Measurements from ENCODE around the gene SBK3.

Gene SBK3

DNA sequence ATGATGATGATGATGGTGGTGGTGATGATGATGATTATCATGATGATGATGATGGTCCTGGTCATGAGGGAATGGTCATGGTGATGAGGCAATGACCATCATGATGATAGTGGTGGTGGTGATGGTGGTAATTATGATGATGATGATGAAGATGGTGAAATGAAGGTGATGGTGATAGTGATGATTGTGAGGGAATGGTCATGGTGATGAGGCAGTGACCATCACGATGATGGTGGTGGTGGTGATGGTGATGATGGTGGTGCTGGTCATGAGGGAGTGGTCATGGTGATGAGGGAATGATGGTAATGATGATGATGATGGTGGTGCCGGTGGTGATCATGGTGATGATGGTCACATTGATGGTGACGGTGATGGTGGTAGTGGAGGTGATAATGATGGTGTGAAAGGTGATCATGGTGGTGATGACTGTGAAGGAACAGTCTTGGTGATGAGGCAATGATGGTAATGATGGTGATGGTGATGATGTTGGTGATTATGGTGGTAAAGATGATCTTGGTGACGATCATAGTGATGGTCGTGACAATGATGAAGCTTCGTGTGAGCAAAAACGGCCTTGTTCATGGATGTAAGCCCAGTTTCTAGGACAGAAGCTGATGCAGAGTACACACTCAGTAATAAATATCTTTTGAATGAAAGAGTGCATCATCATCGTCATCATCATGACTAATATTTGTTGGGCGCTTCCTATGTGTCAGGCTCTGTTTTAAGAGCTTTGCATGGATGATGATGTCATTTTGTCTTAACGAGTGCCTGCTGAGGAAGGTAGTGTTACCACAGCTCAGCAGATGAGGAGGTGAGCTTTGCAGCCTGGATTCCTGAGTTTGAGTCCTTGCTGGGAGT, 25.7 kb downstream of the SBK3 start:
- H3K27ac ChIP-seq = peak overlapping the region; percentile 26; the same call in 1 of the 2 replicates
- no peak for TF ChIP-seq ZFX (IDR thresholded peaks at IDR 0.05; ENCODE audit: borderline replicate concordance)
- TF ChIP-seq, protein P1, sequence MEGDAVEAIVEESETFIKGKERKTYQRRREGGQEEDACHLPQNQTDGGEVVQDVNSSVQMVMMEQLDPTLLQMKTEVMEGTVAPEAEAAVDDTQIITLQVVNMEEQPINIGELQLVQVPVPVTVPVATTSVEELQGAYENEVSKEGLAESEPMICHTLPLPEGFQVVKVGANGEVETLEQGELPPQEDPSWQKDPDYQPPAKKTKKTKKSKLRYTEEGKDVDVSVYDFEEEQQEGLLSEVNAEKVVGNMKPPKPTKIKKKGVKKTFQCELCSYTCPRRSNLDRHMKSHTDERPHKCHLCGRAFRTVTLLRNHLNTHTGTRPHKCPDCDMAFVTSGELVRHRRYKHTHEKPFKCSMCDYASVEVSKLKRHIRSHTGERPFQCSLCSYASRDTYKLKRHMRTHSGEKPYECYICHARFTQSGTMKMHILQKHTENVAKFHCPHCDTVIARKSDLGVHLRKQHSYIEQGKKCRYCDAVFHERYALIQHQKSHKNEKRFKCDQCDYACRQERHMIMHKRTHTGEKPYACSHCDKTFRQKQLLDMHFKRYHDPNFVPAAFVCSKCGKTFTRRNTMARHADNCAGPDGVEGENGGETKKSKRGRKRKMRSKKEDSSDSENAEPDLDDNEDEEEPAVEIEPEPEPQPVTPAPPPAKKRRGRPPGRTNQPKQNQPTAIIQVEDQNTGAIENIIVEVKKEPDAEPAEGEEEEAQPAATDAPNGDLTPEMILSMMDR (IDR thresholded peaks at IDR 0.05) = no peak

DNA sequence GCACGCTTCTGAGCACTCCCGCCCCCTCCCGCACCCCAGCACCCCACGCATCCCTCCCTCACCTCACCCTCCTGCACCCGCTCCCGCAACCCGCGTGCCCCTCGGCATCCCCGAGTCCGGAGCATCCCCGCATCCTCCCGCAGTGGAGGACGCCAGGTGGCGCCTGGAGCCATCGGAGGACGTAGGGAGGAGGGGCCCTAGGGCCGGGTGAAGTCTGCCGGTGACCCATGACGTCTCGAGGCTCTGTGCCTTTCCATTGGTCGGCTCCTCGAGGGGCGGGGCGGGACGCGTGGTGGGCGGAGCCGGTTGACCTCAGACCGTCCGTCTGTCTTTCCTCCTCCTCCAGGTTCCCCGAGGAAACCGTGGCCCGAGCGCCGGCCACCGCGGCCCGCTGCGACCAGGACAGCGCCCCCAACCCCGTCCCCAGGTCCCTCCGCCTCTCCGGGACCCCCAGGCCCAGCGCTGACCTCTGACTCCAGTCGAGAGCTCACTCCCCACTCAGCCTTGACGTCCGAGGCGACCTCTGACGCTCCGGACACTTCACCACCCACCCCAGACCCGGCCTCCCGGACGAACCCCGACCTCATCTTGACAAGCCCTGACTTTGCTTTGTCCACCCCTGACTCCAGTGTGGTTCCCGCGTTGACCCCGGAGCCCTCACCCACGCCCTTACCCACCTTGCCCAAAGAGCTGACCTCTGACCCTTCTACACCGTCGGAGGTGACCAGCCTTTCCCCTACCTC, 28.3 kb downstream of the SBK3 start:
- TF ChIP-seq ZFX (IDR thresholded peaks at IDR 0.05; ENCODE audit: borderline replicate concordance) = no peak
- TF ChIP-seq, protein P1 (IDR thresholded peaks at IDR 0.05) = peak; percentile 95
- H3K27ac ChIP-seq = 0 out of 2 replicates have a peak overlapping the region, but pooled peaks have one; percentile 20

- no peak for TF ChIP-seq ZFX (IDR thresholded peaks at IDR 0.05; ENCODE audit: borderline replicate concordance)
- TF ChIP-seq, protein P1 (IDR thresholded peaks at IDR 0.05) = no peak
- no peak overlapping the region for H3K27ac ChIP-seq
These were observed 37.2 kb downstream of the SBK3 start for GRCh38 chr19:55508120-55508519.

DNA sequence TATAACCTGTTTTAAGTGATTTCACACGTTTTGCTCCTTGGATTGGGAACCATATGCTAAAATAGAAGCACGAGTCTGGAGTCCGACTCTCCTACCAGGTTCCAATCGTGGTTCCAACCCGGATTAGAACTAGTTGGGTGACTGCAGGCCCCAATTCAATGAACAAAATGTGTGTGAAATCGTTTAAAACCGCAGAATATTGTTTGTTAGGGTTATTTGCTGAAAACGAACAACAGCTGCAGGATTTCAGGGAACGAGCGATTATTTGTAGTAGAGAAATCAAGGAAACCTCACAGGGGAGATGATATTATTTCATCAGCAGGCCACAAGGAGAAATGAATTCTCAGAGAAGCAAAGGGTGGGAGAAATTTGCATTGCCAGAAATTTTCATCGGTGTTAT, 40.4 kb downstream of the SBK3 start:
- TF ChIP-seq, protein P1 (IDR thresholded peaks at IDR 0.05) = no peak
- TF ChIP-seq ZFX (IDR thresholded peaks at IDR 0.05; ENCODE audit: borderline replicate concordance) = no peak
- no peak overlapping the region for H3K27ac ChIP-seq

GRCh38 chr19:55504252-55504603, 41.1 kb downstream of the SBK3 start:
- TF ChIP-seq, protein P1 (IDR thresholded peaks at IDR 0.05) = peak; percentile 40
- TF ChIP-seq ZFX (IDR thresholded peaks at IDR 0.05; ENCODE audit: borderline replicate concordance) = no peak
- H3K27ac ChIP-seq = no peak overlapping the region

- TF ChIP-seq, protein P1 (IDR thresholded peaks at IDR 0.05) = peak; percentile 87
- no peak for TF ChIP-seq ZFX (IDR thresholded peaks at IDR 0.05; ENCODE audit: borderline replicate concordance)
- peak overlapping the region; percentile 22; the same call in 1 of the 2 replicates for H3K27ac ChIP-seq
These were observed 41.7 kb downstream of the SBK3 start for GRCh38 chr19:55503502-55504251.

Data from 22Rv1 (cell line).